Measurements from ENCODE around the gene NPTX1. TPM values are rescaled to one million over a fixed set of nuclear protein-coding genes. Genes with fewer than 3 reads are reported as not detected.
"Not testable (repeated sequence)": the region's sequence is repeated elsewhere in the genome, so short reads cannot be mapped to it uniquely, and the experiment has no call there.

Gene NPTX1
- total RNA-seq, result 0.25 TPM

- DNase-seq (ENCODE audit: low spot score), result no peak
- ATAC-seq, result peak; percentile 77
These were observed at the start of gene NPTX1 for GRCh38 chr17:80475910-80476876. TSS of gene NPTX1 (minus strand) at chr17:80476607. CDS start at chr17:80476446, 161 bp downstream.

GRCh38 chr17:80523956-80524712 lies 47.7 kb upstream of the NPTX1 start:
- ATAC-seq, result no peak
- no peak for DNase-seq (ENCODE audit: low spot score)

GRCh38 chr17:80523054-80523744 lies 46.8 kb upstream of the NPTX1 start:
- DNase-seq (ENCODE audit: low spot score) (no peak), ATAC-seq (no peak)

- ATAC-seq (no peak), DNase-seq (ENCODE audit: low spot score) (no peak)
These were observed 44.5 kb upstream of the NPTX1 start for GRCh38 chr17:80520810-80521455.

- peak; percentile 16 for ATAC-seq
- DNase-seq (ENCODE audit: low spot score), result no peak
These were observed 42.8 kb upstream of the NPTX1 start for GRCh38 chr17:80519091-80519781.

GRCh38 chr17:80518392-80518791 lies 42.0 kb upstream of the NPTX1 start:
- DNase-seq (ENCODE audit: low spot score), result no peak

GRCh38 chr17:80517641-80518040 lies 41.2 kb upstream of the NPTX1 start:
- no peak for DNase-seq (ENCODE audit: low spot score)

More at GRCh38 chr17:80518392-80518791, 42.0 kb upstream of the NPTX1 start:
- no peak for ATAC-seq

GRCh38 chr17:80516171-80516932 lies 39.9 kb upstream of the NPTX1 start:
- DNase-seq (ENCODE audit: low spot score), result no peak
- no peak for ATAC-seq

More at GRCh38 chr17:80517641-80518040, 41.2 kb upstream of the NPTX1 start:
- no peak for ATAC-seq

GRCh38 chr17:80513892-80514291 lies 37.5 kb upstream of the NPTX1 start:
- DNase-seq (ENCODE audit: low spot score), result no peak

GRCh38 chr17:80513201-80513600 lies 36.8 kb upstream of the NPTX1 start:
- DNase-seq (ENCODE audit: low spot score) (no peak), ATAC-seq (no peak)

More at GRCh38 chr17:80513892-80514291, 37.5 kb upstream of the NPTX1 start:
- no peak for ATAC-seq

GRCh38 chr17:80512233-80512632 lies 35.8 kb upstream of the NPTX1 start:
- ATAC-seq (no peak), DNase-seq (ENCODE audit: low spot score) (no peak)

- ATAC-seq, result no peak
- no peak for DNase-seq (ENCODE audit: low spot score)
These were observed 35.1 kb upstream of the NPTX1 start for GRCh38 chr17:80511222-80512180.

- ATAC-seq, result no peak
- DNase-seq (ENCODE audit: low spot score), result no peak
These were observed 34.4 kb upstream of the NPTX1 start for GRCh38 chr17:80510772-80511171.

- ATAC-seq (no peak), DNase-seq (ENCODE audit: low spot score) (no peak)
These were observed 33.7 kb upstream of the NPTX1 start for GRCh38 chr17:80510132-80510531.

GRCh38 chr17:80509311-80509710 lies 32.9 kb upstream of the NPTX1 start:
- DNase-seq (ENCODE audit: low spot score), result no peak
- ATAC-seq, result no peak

- ATAC-seq, result no peak
These were observed 31.6 kb upstream of the NPTX1 start for GRCh38 chr17:80507965-80508364.

GRCh38 chr17:80507177-80507576 lies 30.8 kb upstream of the NPTX1 start:
- not testable (repeated sequence) for ATAC-seq

More at GRCh38 chr17:80507965-80508364, 31.6 kb upstream of the NPTX1 start:
- DNase-seq (ENCODE audit: low spot score), result no peak

More at GRCh38 chr17:80507177-80507576, 30.8 kb upstream of the NPTX1 start:
- not testable (repeated sequence) for DNase-seq (ENCODE audit: low spot score)
